Endothelial cell of umbilical vein (primary cell): Measurements from ENCODE around the gene ULK4. TPM values are rescaled to one million over a fixed set of nuclear protein-coding genes. Genes with fewer than 3 reads are reported as not detected.

ENCODE experiments used
- BruUV-seq: library from RNA; stranded (reverse); fragments of 400-500 nt; replicated peaks from 2 replicates; lab custom pipeline; 2021; lab: Mats Ljungman, UMichigan
- CTCF ChIA-PET: fragments of 300-600, 350-600 bp; sonication (Branson Sonifier 250); formaldehyde crosslinking; loops from one replicate; lab custom pipeline; 2021; ENCODE audit warnings: antibody characterized with exemption, inconsistent platforms; lab: Charles Lee
- POLR2A ChIA-PET: fragments of 300-600, 350-600 bp; sonication (Branson Sonifier 250); formaldehyde crosslinking; loops from one replicate; lab custom pipeline; 2021; ENCODE audit warnings: antibody characterized with exemption, inconsistent platforms; lab: Charles Lee
- DNase-seq: peaks from one replicate; pipeline ENCODE4 v3.0.0-alpha.2; 2011; ENCODE audit warnings: low read depth, low spot score
- FAIRE-seq: peaks from 2 replicates; lab custom pipeline; 2011; peaks lifted over from hg19 to GRCh38; lab: Jason Lieb, UNC
- H2AFZ ChIP-seq: 2 replicates; pipeline ENCODE4 v1.6.0; 2012; ENCODE audit warnings: low read depth, low read length, control low read depth, inconsistent platforms
- H3K27ac ChIP-seq: 2 replicates; pipeline ENCODE4 v1.5.1; 2011; ENCODE audit warnings: low read depth, mild to moderate bottlenecking, control low read depth, low read length, moderate library complexity; ENCODE audit not compliant: insufficient read depth
- H3K27me3 ChIP-seq, 2 experiments: 2 replicates each; pipeline versions ENCODE4 v1.6.0 to v1.6.1; 2011; ENCODE audit warnings: low read length in 2 of 2, mixed read lengths in 1 of 2; ENCODE audit not compliant: control insufficient read depth in 2 of 2, insufficient read depth in 2 of 2
- H3K36me3 ChIP-seq, 2 experiments: 2 replicates in 1 of 2; 3 replicates in 1 of 2; pipeline ENCODE4 v1.5.1; 2011; ENCODE audit warnings: low read length in 2 of 2, mild to moderate bottlenecking in 1 of 2, moderate library complexity in 1 of 2; ENCODE audit not compliant: control insufficient read depth in 2 of 2, insufficient read depth in 2 of 2; ENCODE audit errors: extremely low read depth in 1 of 2
- H3K4me1 ChIP-seq: 3 replicates; pipeline ENCODE4 v1.5.1; 2011; ENCODE audit warnings: mild to moderate bottlenecking, low read length; ENCODE audit not compliant: control insufficient read depth, insufficient read depth; ENCODE audit errors: extremely low read depth
- H3K4me2 ChIP-seq: 2 replicates; pipeline ENCODE4 v1.6.1; 2011; ENCODE audit warnings: low read length, control low read depth, mixed read lengths; ENCODE audit not compliant: insufficient read depth
- H3K4me3 ChIP-seq, 3 experiments: fragments of 200-600 bp in 1 of 3; sonication (generic), shearing (Covaris generic) in 1 of 3; replicated peaks in 1 of 3; 2 replicates each; pipeline ENCODE4 v1.5.1; 2011 to 2016; ENCODE audit warnings: control low read depth in 3 of 3, low read length in 3 of 3, mild to moderate bottlenecking in 2 of 3, inconsistent platforms in 1 of 3, low read depth in 1 of 3, moderate library complexity in 1 of 3; ENCODE audit not compliant: insufficient read depth in 1 of 3
- H3K79me2 ChIP-seq: 2 replicates; pipeline ENCODE4 v1.6.0; 2012; ENCODE audit warnings: low read length, inconsistent platforms; ENCODE audit not compliant: control insufficient read depth, insufficient read depth
- H3K9ac ChIP-seq: replicated peaks from 2 replicates; pipeline ENCODE3; 2011; ENCODE audit warnings: low read length, control low read depth; ENCODE audit not compliant: insufficient read depth; ENCODE audit errors: extremely low read depth
- H3K9me1 ChIP-seq: replicated peaks from 3 replicates; pipeline ENCODE4 v1.6.0; 2011; ENCODE audit warnings: mild to moderate bottlenecking, low read length; ENCODE audit not compliant: control insufficient read depth, insufficient read depth; ENCODE audit errors: extremely low read depth
- H3K9me3 ChIP-seq: replicated peaks from 2 replicates; pipeline ENCODE4 v1.5.1; 2012; ENCODE audit warnings: low read length, inconsistent platforms; ENCODE audit not compliant: control insufficient read depth, insufficient read depth
- H4K20me1 ChIP-seq: replicated peaks from 2 replicates; pipeline ENCODE3; 2011; ENCODE audit warnings: mild to moderate bottlenecking, low read length; ENCODE audit not compliant: control insufficient read depth, insufficient read depth; ENCODE audit errors: extremely low read depth
- CTCF ChIP-seq, 2 donors: IDR thresholded peaks; 1 replicate in 1 of 2; 2 replicates in 1 of 2; pipeline ENCODE4 v1.5.1; 2011; ENCODE audit warnings: low read length in 2 of 2, mild to moderate bottlenecking in 2 of 2, moderate library complexity in 2 of 2, control low read depth in 1 of 2, inconsistent platforms in 1 of 2, low read depth in 1 of 2; ENCODE audit not compliant: insufficient read depth in 1 of 2; ENCODE audit errors: extremely low read depth in 1 of 2
- EZH2 ChIP-seq: IDR thresholded peaks from 2 replicates; pipeline ENCODE4 v1.6.1; 2012; ENCODE audit warnings: borderline replicate concordance, low read depth, mild to moderate bottlenecking, moderate library complexity, low read length, inconsistent platforms; ENCODE audit not compliant: severe bottlenecking
- FOS ChIP-seq: IDR thresholded peaks from 2 replicates; pipeline ENCODE4 v1.6.1; 2011; ENCODE audit warnings: mild to moderate bottlenecking, low read length, moderate library complexity, borderline replicate concordance; ENCODE audit not compliant: insufficient read depth
- GATA2 ChIP-seq: IDR thresholded peaks from 2 replicates; pipeline ENCODE4 v1.7.0; 2011; ENCODE audit warnings: low read depth, mild to moderate bottlenecking, moderate library complexity, mixed read lengths, low read length; ENCODE audit not compliant: insufficient read length, insufficient read depth
- JUN ChIP-seq: IDR thresholded peaks from 2 replicates; pipeline ENCODE4 v1.6.1; 2011; ENCODE audit warnings: borderline replicate concordance, low read depth; ENCODE audit not compliant: insufficient read length, insufficient read depth
- MYC ChIP-seq: IDR thresholded peaks from one replicate; pipeline ENCODE4 v1.6.1; 2011; ENCODE audit warnings: mild to moderate bottlenecking, low read depth, low read length
- POLR2A ChIP-seq: IDR thresholded peaks from 2 replicates; pipeline ENCODE4 v1.6.1; 2012; ENCODE audit warnings: low read depth, mild to moderate bottlenecking, control low read depth, low read length
- POLR2AphosphoS5 ChIP-seq: IDR thresholded peaks from 2 replicates; pipeline ENCODE4 v1.6.1; 2012; ENCODE audit warnings: low read depth, mild to moderate bottlenecking, control low read depth, low read length, moderate library complexity; ENCODE audit not compliant: insufficient read depth
- dilution Hi-C: fragments of 300-500 bp; cut with MboI; formaldehyde crosslinking; loops from one replicate; pipeline ENCODE4 v1.15.0; 2019; ENCODE audit warnings: low sequenced_read_pairs; ENCODE audit not compliant: extremely low pct_ligation_motif_present
- intact Hi-C: fragments of 100-400 bp; cut with micrococcal nuclease; formaldehyde crosslinking; loops from one replicate; pipeline ENCODE4 v1.10.0; 2022
- polyA plus RNA-seq, 4 experiments: library from polyadenylated mRNA; depleted of rRNA in 3 of 4; stranded (reverse) in 3 of 4; unstranded in 1 of 4; fragments of >200 nt; gene quantifications; 2 replicates each; pipeline versions ENCODE4 v1.2.1 to v1.2.3, GENCODE V29; 2011 to 2012; ENCODE audit warnings: missing spikeins in 1 of 4
- total RNA-seq: library from RNA; stranded (reverse); gene quantifications from 2 replicates; pipeline ENCODE4 v1.2.3, GENCODE V29; 2021
- TF ChIP-seq, protein P1 (sequence below): IDR thresholded peaks from 2 replicates; pipeline ENCODE4 v1.6.1; 2011; ENCODE audit not compliant: insufficient read depth, insufficient read length

Gene ULK4
- total and polyA plus RNA-seq, 2 donors (not counting 3 experiments of a cell fraction or from before 2014, with no cell fraction given): 3.3 to 16.0 TPM

GRCh38 chr3:42002790-42003189, 40.9 kb upstream of the ULK4 start:
- CTCF ChIA-PET: no interaction called here

More at GRCh38 chr3:42002790-42003189, 40.9 kb upstream of the ULK4 start:
- TF ChIP-seq MYC (no peak), JUN (no peak), FOS (no peak), POLR2AphosphoS5 (no peak), CTCF (IDR thresholded peaks at IDR 0.05; ENCODE audit: extremely low read depth in 1 of 2, insufficient read depth in 1 of 2, low read depth in 1 of 2, low read length in 2 of 2) (no peak), GATA2 (no peak), POLR2A (no peak), EZH2 (no peak)
- TF ChIP-seq, protein P1, sequence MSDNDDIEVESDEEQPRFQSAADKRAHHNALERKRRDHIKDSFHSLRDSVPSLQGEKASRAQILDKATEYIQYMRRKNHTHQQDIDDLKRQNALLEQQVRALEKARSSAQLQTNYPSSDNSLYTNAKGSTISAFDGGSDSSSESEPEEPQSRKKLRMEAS: no peak
- intact Hi-C loops: no loop called here
- Histone ChIP-seq H3K9me1 (no peaks in the 10 kb centered on the region), H3K4me3 (no peak overlapping the region), H3K9ac (no peak overlapping the region), H3K36me3 (no peaks in the 10 kb centered on the region), H3K4me2 (no peak overlapping the region), H3K27ac (no peak overlapping the region), H3K79me2 (no peaks in the 10 kb centered on the region), H3K27me3 (no peaks in the 10 kb centered on the region), H3K4me1 (no peaks in the 10 kb centered on the region), H2AFZ (no peak overlapping the region), H4K20me1 (no peaks in the 10 kb centered on the region), H3K9me3 (no peaks in the 10 kb centered on the region)
- POLR2A ChIA-PET: no interaction called here
- BruUV-seq: no TSS peak
- no peak for FAIRE-seq
- DNase-seq: no peak
- dilution Hi-C loops: no loop called here
